Sigmoid colon (tissue), 4 donors: Measurements from ENCODE around the gene PRKCA.

ENCODE experiments used
- EP300 ChIP-seq, 4 donors: sonication (generic); formaldehyde crosslinking; IDR thresholded peaks; one replicate each; pipeline ENCODE4 v1.6.1; 2017; ENCODE audit warnings: antibody characterized with exemption in 4 of 4
- TF ChIP-seq, protein P1 (sequence below), 4 experiments: fragments of 450-650 bp in 3 of 4; fragments of 200-600 bp in 1 of 4; IDR thresholded peaks; one replicate each; pipeline ENCODE4 v1.5.1; 2016 to 2019; ENCODE audit warnings: antibody characterized with exemption in 4 of 4, mild to moderate bottlenecking in 3 of 4, moderate library complexity in 2 of 4

- TF ChIP-seq, protein P1, sequence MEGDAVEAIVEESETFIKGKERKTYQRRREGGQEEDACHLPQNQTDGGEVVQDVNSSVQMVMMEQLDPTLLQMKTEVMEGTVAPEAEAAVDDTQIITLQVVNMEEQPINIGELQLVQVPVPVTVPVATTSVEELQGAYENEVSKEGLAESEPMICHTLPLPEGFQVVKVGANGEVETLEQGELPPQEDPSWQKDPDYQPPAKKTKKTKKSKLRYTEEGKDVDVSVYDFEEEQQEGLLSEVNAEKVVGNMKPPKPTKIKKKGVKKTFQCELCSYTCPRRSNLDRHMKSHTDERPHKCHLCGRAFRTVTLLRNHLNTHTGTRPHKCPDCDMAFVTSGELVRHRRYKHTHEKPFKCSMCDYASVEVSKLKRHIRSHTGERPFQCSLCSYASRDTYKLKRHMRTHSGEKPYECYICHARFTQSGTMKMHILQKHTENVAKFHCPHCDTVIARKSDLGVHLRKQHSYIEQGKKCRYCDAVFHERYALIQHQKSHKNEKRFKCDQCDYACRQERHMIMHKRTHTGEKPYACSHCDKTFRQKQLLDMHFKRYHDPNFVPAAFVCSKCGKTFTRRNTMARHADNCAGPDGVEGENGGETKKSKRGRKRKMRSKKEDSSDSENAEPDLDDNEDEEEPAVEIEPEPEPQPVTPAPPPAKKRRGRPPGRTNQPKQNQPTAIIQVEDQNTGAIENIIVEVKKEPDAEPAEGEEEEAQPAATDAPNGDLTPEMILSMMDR (IDR thresholded peaks at IDR 0.05), result no peak
- no peak for TF ChIP-seq EP300 (IDR thresholded peaks at IDR 0.05)
These were observed 77.6 kb downstream of the PRKCA start for GRCh38 chr17:66379996-66380395.
